Neutrophil (primary cell): ENCODE measurements around the gene PLB1.

Source experiments
- H3K27ac ChIP-seq: fragments of 200-600 bp; sonication (generic); 2 replicates; pipeline ENCODE4 v1.5.1; 2016; ENCODE audit warnings: mild to moderate bottlenecking, moderate library complexity
- H3K27me3 ChIP-seq: fragments of 200-600 bp; sonication (generic); 2 replicates; pipeline ENCODE4 v1.6.0; 2016; ENCODE audit warnings: mild to moderate bottlenecking
- H3K36me3 ChIP-seq: fragments of 200-600 bp; sonication (generic); 2 replicates; pipeline ENCODE4 v1.5.1; 2017
- H3K4me1 ChIP-seq, 2 experiments: fragments of 200-600 bp in 1 of 2; sonication (generic) in 1 of 2; 1 replicate in 1 of 2; 2 replicates in 1 of 2; pipeline versions ENCODE4 v1.5.1 to v1.6.1; 2013 to 2016; ENCODE audit warnings: low read depth in 1 of 2, low read length in 1 of 2, mild to moderate bottlenecking in 1 of 2, moderate library complexity in 1 of 2; ENCODE audit not compliant: control insufficient read depth in 1 of 2, insufficient read depth in 1 of 2
- H3K4me3 ChIP-seq, 2 experiments: fragments of 200-600 bp in 1 of 2; sonication (generic) in 1 of 2; 1 replicate in 1 of 2; 2 replicates in 1 of 2; pipeline ENCODE4 v1.5.1; 2013 to 2016; ENCODE audit warnings: low read depth in 1 of 2, low read length in 1 of 2, mild to moderate bottlenecking in 1 of 2, moderate library complexity in 1 of 2
- H3K9me3 ChIP-seq: fragments of 200-600 bp; sonication (generic); 2 replicates; pipeline ENCODE4 v1.5.1; 2016
- CTCF ChIP-seq: fragments of 200-600 bp; sonication (generic); IDR thresholded peaks from 2 replicates; pipeline ENCODE4 v1.5.1; 2016; ENCODE audit warnings: antibody characterized with exemption

Gene PLB1

GRCh38 chr2:28654663-28655320, 158.9 kb downstream of the PLB1 start:
- Histone ChIP-seq H3K9me3 (no peaks in the 10 kb centered on the region), H3K36me3 (no peaks in the 10 kb centered on the region), H3K27me3 (no peaks in the 10 kb centered on the region), H3K27ac (no peak overlapping the region), H3K4me3 (no peak overlapping the region), H3K4me1 (no peaks in the 10 kb centered on the region)
- TF ChIP-seq CTCF = no peak

- no peak for TF ChIP-seq CTCF
- H3K4me3 ChIP-seq = no peak overlapping the region
- H3K9me3 ChIP-seq = no peaks in the 10 kb centered on the region
- H3K36me3 ChIP-seq = no peaks in the 10 kb centered on the region
- no peak overlapping the region for H3K27ac ChIP-seq
- no peaks in the 10 kb centered on the region for H3K4me1 ChIP-seq
- no peaks in the 10 kb centered on the region for H3K27me3 ChIP-seq
Observed at GRCh38 chr2:28656937-28657615, 161.2 kb downstream of the PLB1 start.

GRCh38 chr2:28658369-28658768, 162.5 kb downstream of the PLB1 start:
- Histone ChIP-seq H3K9me3 (no peaks in the 10 kb centered on the region), H3K27ac (no peak overlapping the region), H3K36me3 (no peaks in the 10 kb centered on the region), H3K4me1 (no peaks in the 10 kb centered on the region), H3K27me3 (no peaks in the 10 kb centered on the region), H3K4me3 (no peak overlapping the region)
- TF ChIP-seq CTCF = no peak

- H3K9me3 ChIP-seq = no peaks in the 10 kb centered on the region
- no peaks in the 10 kb centered on the region for H3K27me3 ChIP-seq
- no peaks in the 10 kb centered on the region for H3K4me1 ChIP-seq
- H3K4me3 ChIP-seq = no peak overlapping the region
- no peak overlapping the region for H3K27ac ChIP-seq
- no peak for TF ChIP-seq CTCF
- H3K36me3 ChIP-seq = no peaks in the 10 kb centered on the region
Observed at GRCh38 chr2:28659127-28659526, 163.3 kb downstream of the PLB1 start.

- Histone ChIP-seq H3K9me3 (no peaks in the 10 kb centered on the region), H3K4me1 (no peaks in the 10 kb centered on the region), H3K36me3 (no peaks in the 10 kb centered on the region)
Observed at GRCh38 chr2:28661589-28662001, 165.7 kb downstream of the PLB1 start.

More at GRCh38 chr2:28661589-28662001, 165.7 kb downstream of the PLB1 start:
- H3K27ac ChIP-seq = no peak overlapping the region
- no peak overlapping the region for H3K4me3 ChIP-seq
- no peak for TF ChIP-seq CTCF
- H3K27me3 ChIP-seq = no peaks in the 10 kb centered on the region
